Measurements from ENCODE around the gene XPNPEP1.

GRCh38 chr10:109963439-109963838 lies 40.1 kb upstream of the XPNPEP1 start:
- no peak for TF ChIP-seq EZH2 (IDR thresholded peaks at IDR 0.05; ENCODE audit: borderline replicate concordance, low read length)
- no peak for TF ChIP-seq CTCF (conservative IDR thresholded peaks at IDR 0.05 in 1 of 2, IDR thresholded peaks at IDR 0.05 in 1 of 2; ENCODE audit: extremely low read depth in 1 of 2, insufficient read depth in 1 of 2, low read depth in 1 of 2, low read length in 2 of 2)

Data from mammary epithelial cell (primary cell).